BLaER1 treated with 17β-estradiol and CSF1 and Interleukin-3, amounts not matched to agents 10 nM and 100 nM (cell line): Measurements from ENCODE around the gene SPINK5.

Source experiments
- H3K27ac ChIP-seq, 11 experiments: shearing (Covaris generic); formaldehyde crosslinking; 2 replicates each; pipeline ENCODE4 v1.8.1; 2022
- H3K27me3 ChIP-seq, 11 experiments: shearing (Covaris generic); formaldehyde crosslinking; 2 replicates each; pipeline ENCODE4 v1.8.1; 2022
- H3K36me3 ChIP-seq, 11 experiments: shearing (Covaris generic); formaldehyde crosslinking; 2 replicates each; pipeline ENCODE4 v1.8.1; 2022
- H3K4me1 ChIP-seq, 10 experiments: shearing (Covaris generic); formaldehyde crosslinking; 2 replicates each; pipeline ENCODE4 v1.8.1; 2022
- H3K4me2 ChIP-seq, 11 experiments: shearing (Covaris generic); formaldehyde crosslinking; 2 replicates each; pipeline ENCODE4 v1.8.1; 2022
- H3K4me3 ChIP-seq, 10 experiments: shearing (Covaris generic); formaldehyde crosslinking; 2 replicates each; pipeline ENCODE4 v1.8.1; 2022
- H3K9ac ChIP-seq, 11 experiments: shearing (Covaris generic); formaldehyde crosslinking; 2 replicates each; pipeline ENCODE4 v1.8.1; 2022
- H3K9me3 ChIP-seq, 11 experiments: shearing (Covaris generic); formaldehyde crosslinking; replicated peaks in 1 of 11; 2 replicates each; pipeline ENCODE4 v1.8.1; 2022
- H4K20me1 ChIP-seq, 11 experiments: shearing (Covaris generic); formaldehyde crosslinking; 2 replicates each; pipeline ENCODE4 v1.8.1; 2022
- Cebpa-rat ChIP-seq, 11 experiments: shearing (Covaris generic); IDR thresholded peaks; 2 replicates each; pipeline ENCODE4 v1.8.1; 2022

The SPINK5 gene

GRCh38 chr5:148090773-148091250, 27.0 kb downstream of the SPINK5 start:
- Histone ChIP-seq H3K9me3 (no peaks in the 10 kb centered on the region), H3K9ac (no peak overlapping the region), H3K36me3 (no peaks in the 10 kb centered on the region), H3K4me1 (no peaks in the 10 kb centered on the region), H3K27ac (no peak overlapping the region), H4K20me1 (no peaks in the 10 kb centered on the region), H3K4me2 (no peak overlapping the region), H3K27me3 (no peaks in the 10 kb centered on the region), H3K4me3 (no peak overlapping the region)
- TF ChIP-seq Cebpa-rat (IDR thresholded peaks at IDR 0.05), result no peak

- H4K20me1 ChIP-seq, result no peaks in the 10 kb centered on the region
- H3K4me3 ChIP-seq, result no peak overlapping the region
- H3K36me3 ChIP-seq, result no peaks in the 10 kb centered on the region
- no peaks in the 10 kb centered on the region for H3K9me3 ChIP-seq
- no peak overlapping the region for H3K9ac ChIP-seq
- H3K4me2 ChIP-seq, result no peak overlapping the region
- TF ChIP-seq Cebpa-rat (IDR thresholded peaks at IDR 0.05), result no peak
- no peaks in the 10 kb centered on the region for H3K27me3 ChIP-seq
- H3K27ac ChIP-seq, result no peak overlapping the region
- H3K4me1 ChIP-seq, result no peaks in the 10 kb centered on the region
Measured at GRCh38 chr5:148091991-148092964, 28.5 kb downstream of the SPINK5 start.

GRCh38 chr5:148094336-148094735, 30.6 kb downstream of the SPINK5 start:
- no peak for TF ChIP-seq Cebpa-rat (IDR thresholded peaks at IDR 0.05)
- Histone ChIP-seq H3K4me3 (no peak overlapping the region), H3K4me1 (no peaks in the 10 kb centered on the region), H3K9ac (no peak overlapping the region), H3K27me3 (no peaks in the 10 kb centered on the region), H4K20me1 (no peaks in the 10 kb centered on the region), H3K9me3 (no peaks in the 10 kb centered on the region), H3K27ac (no peak overlapping the region), H3K36me3 (no peaks in the 10 kb centered on the region), H3K4me2 (no peak overlapping the region)

- no peaks in the 10 kb centered on the region for H3K4me1 ChIP-seq
- H3K9me3 ChIP-seq, result no peaks in the 10 kb centered on the region
- H4K20me1 ChIP-seq, result no peaks in the 10 kb centered on the region
- H3K27me3 ChIP-seq, result no peaks in the 10 kb centered on the region
- H3K9ac ChIP-seq, result no peak overlapping the region
- no peak overlapping the region for H3K4me3 ChIP-seq
- no peak for TF ChIP-seq Cebpa-rat (IDR thresholded peaks at IDR 0.05)
- no peaks in the 10 kb centered on the region for H3K36me3 ChIP-seq
- H3K4me2 ChIP-seq, result no peak overlapping the region
- H3K27ac ChIP-seq, result no peak overlapping the region
Measured at GRCh38 chr5:148104226-148104625, 40.4 kb downstream of the SPINK5 start.

GRCh38 chr5:148107608-148108007, 43.8 kb downstream of the SPINK5 start:
- Histone ChIP-seq H3K9me3 (no peaks in the 10 kb centered on the region), H3K4me3 (no peak overlapping the region), H3K4me2 (no peak overlapping the region), H3K36me3 (no peaks in the 10 kb centered on the region), H3K9ac (no peak overlapping the region), H4K20me1 (no peaks in the 10 kb centered on the region), H3K27ac (no peak overlapping the region), H3K27me3 (no peaks in the 10 kb centered on the region), H3K4me1 (no peaks in the 10 kb centered on the region)
- TF ChIP-seq Cebpa-rat (IDR thresholded peaks at IDR 0.05), result no peak

- Histone ChIP-seq H4K20me1 (no peaks in the 10 kb centered on the region), H3K4me2 (no peak overlapping the region), H3K27me3 (no peaks in the 10 kb centered on the region), H3K9me3 (no peaks in the 10 kb centered on the region), H3K4me1 (no peaks in the 10 kb centered on the region), H3K4me3 (no peak overlapping the region), H3K27ac (no peak overlapping the region), H3K9ac (no peak overlapping the region), H3K36me3 (no peaks in the 10 kb centered on the region)
- no peak for TF ChIP-seq Cebpa-rat (IDR thresholded peaks at IDR 0.05)
Measured at GRCh38 chr5:148113243-148113642, 49.5 kb downstream of the SPINK5 start.

GRCh38 chr5:148120317-148120716, 56.5 kb downstream of the SPINK5 start:
- no peak overlapping the region for H3K4me3 ChIP-seq
- H3K27me3 ChIP-seq, result no peaks in the 10 kb centered on the region
- H3K4me2 ChIP-seq, result no peak overlapping the region
- no peaks in the 10 kb centered on the region for H4K20me1 ChIP-seq
- no peaks in the 10 kb centered on the region for H3K36me3 ChIP-seq
- H3K9me3 ChIP-seq, result no peaks in the 10 kb centered on the region
- TF ChIP-seq Cebpa-rat (IDR thresholded peaks at IDR 0.05), result no peak
- no peak overlapping the region for H3K9ac ChIP-seq
- no peaks in the 10 kb centered on the region for H3K4me1 ChIP-seq
- no peak overlapping the region for H3K27ac ChIP-seq

- Histone ChIP-seq H3K4me1 (no peaks in the 10 kb centered on the region), H3K4me2 (no peak overlapping the region), H3K27me3 (no peaks in the 10 kb centered on the region), H3K9me3 (no peaks in the 10 kb centered on the region), H4K20me1 (no peaks in the 10 kb centered on the region), H3K36me3 (no peaks in the 10 kb centered on the region), H3K4me3 (no peak overlapping the region), H3K27ac (no peak overlapping the region), H3K9ac (no peak overlapping the region)
- no peak for TF ChIP-seq Cebpa-rat (IDR thresholded peaks at IDR 0.05)
Measured at GRCh38 chr5:148125641-148126040, 61.9 kb downstream of the SPINK5 start.

- H3K4me2 ChIP-seq, result no peak overlapping the region
- H3K4me1 ChIP-seq, result 0 out of 20 replicates have a peak, but pooled peaks cover 0 to 4% (median 0%) of the 10 kb centered on the region in 10 experiments
- H3K27ac ChIP-seq, result no peak overlapping the region
- H4K20me1 ChIP-seq, result no peaks in the 10 kb centered on the region
- no peak overlapping the region for H3K9ac ChIP-seq
- no peak for TF ChIP-seq Cebpa-rat (IDR thresholded peaks at IDR 0.05)
- H3K9me3 ChIP-seq, result no peaks in the 10 kb centered on the region
- no peaks in the 10 kb centered on the region for H3K27me3 ChIP-seq
- no peak overlapping the region for H3K4me3 ChIP-seq
- H3K36me3 ChIP-seq, result no peaks in the 10 kb centered on the region
Measured at GRCh38 chr5:148135091-148136048, 71.6 kb downstream of the SPINK5 start.
